Fibroblast of skin of scalp (primary cell): ENCODE results near the gene C19orf38.

Source experiments
- DNase-seq: peaks from one replicate; pipeline ENCODE4 v3.0.0-alpha.2; 2013

Gene C19orf38

GRCh38 chr19:10913716-10914340, 65.6 kb downstream of the C19orf38 start:
- no peak for DNase-seq

GRCh38 chr19:10915130-10916091, 67.2 kb downstream of the C19orf38 start:
- DNase-seq, result peak; percentile 70

- no peak for DNase-seq
Measured at GRCh38 chr19:10916602-10917001, 68.4 kb downstream of the C19orf38 start.

GRCh38 chr19:10918359-10918758, 70.1 kb downstream of the C19orf38 start:
- no peak for DNase-seq
